A549 (cell line): Measurements from ENCODE around the gene CBX4. TPM values are rescaled to one million over a fixed set of nuclear protein-coding genes. Genes with fewer than 3 reads are reported as not detected.

ENCODE experiments used
- ATAC-seq, 2 experiments: fragments of 200-7000 bp in 1 of 2; fragments of >200 bp in 1 of 2; cut with Nextera tagmentation in 1 of 2; cut with Tn5 transposase in 1 of 2; 3 replicates each; pipeline versions ENCODE4 v1.8.0 to v1.9.1; 2018 to 2020; ENCODE audit warnings: mild to moderate bottlenecking in 1 of 2, moderate library complexity in 1 of 2
- CTCF ChIA-PET: fragments of 300-600 bp; sonication (Branson Sonifier 250); formaldehyde crosslinking; extraction: SDS; loops from one replicate; lab custom pipeline; 2021; ENCODE audit warnings: antibody characterized with exemption, inconsistent platforms; lab: Yijun Ruan, JAX
- POLR2A ChIA-PET: fragments of 350-600 bp; formaldehyde crosslinking; extraction: SDS; loops from one replicate; lab custom pipeline; 2021; ENCODE audit warnings: antibody characterized with exemption, inconsistent platforms; lab: Yijun Ruan, JAX
- DNase-seq, 2 experiments: peaks; one replicate each; pipeline versions ENCODE4 v3.0.0 to v3.0.0-alpha.2; 2011 to 2016; ENCODE audit warnings: low read depth in 1 of 2, low spot score in 1 of 2
- FAIRE-seq: peaks from 2 replicates; lab custom pipeline; 2011; peaks lifted over from hg19 to GRCh38; lab: Jason Lieb, UNC
- H3K27ac ChIP-seq, 2 experiments: fragments of >200 bp; sonication (Bioruptor Twin); formaldehyde crosslinking; 3 replicates each; pipeline ENCODE4 v1.5.1; 2016 to 2017
- H3K4me1 ChIP-seq: fragments of >200 bp; sonication (Bioruptor Twin); formaldehyde crosslinking; 3 replicates; pipeline ENCODE4 v1.6.1; 2016
- H3K4me2 ChIP-seq: fragments of >200 bp; sonication (Bioruptor Twin); formaldehyde crosslinking; 3 replicates; pipeline ENCODE4 v1.6.1; 2016
- H3K4me3 ChIP-seq: fragments of >200 bp; sonication (Bioruptor Twin); formaldehyde crosslinking; 3 replicates; pipeline ENCODE4 v1.5.1; 2016
- H3K9me3 ChIP-seq: fragments of >200 bp; sonication (Bioruptor Twin); formaldehyde crosslinking; 3 replicates; pipeline ENCODE4 v1.6.1; 2016
- ATOH8 ChIP-seq: fragments of 250-450 bp; sonication (Bioruptor Pico); IDR thresholded peaks from 2 replicates; pipeline ENCODE4 v1.5.0; 2020; ENCODE audit warnings: low read depth, mild to moderate bottlenecking, moderate library complexity
- CBX2 ChIP-seq: fragments of 200-600 bp; sonication (generic); IDR thresholded peaks from 2 replicates; pipeline ENCODE4 v1.6.1; 2016; ENCODE audit warnings: low read depth, mild to moderate bottlenecking, borderline replicate concordance
- CHD2 ChIP-seq: fragments of 150-350 bp; IDR thresholded peaks from 2 replicates; pipeline ENCODE4 v1.6.1; 2014; ENCODE audit warnings: low read length; ENCODE audit not compliant: partially characterized antibody
- CHD4 ChIP-seq: fragments of 200-600 bp; sonication (generic); IDR thresholded peaks from 2 replicates; pipeline ENCODE4 v1.6.1; 2016; ENCODE audit warnings: antibody characterized with exemption, mild to moderate bottlenecking, borderline replicate concordance
- ELK1 ChIP-seq: fragments of 150-350 bp; IDR thresholded peaks from 2 replicates; pipeline ENCODE4 v1.6.1; 2014; ENCODE audit warnings: low read depth, mild to moderate bottlenecking, low read length
- EP300 ChIP-seq, 2 experiments: fragments of >200 bp; sonication (Bioruptor Twin); formaldehyde crosslinking; IDR thresholded peaks; 2 replicates in 1 of 2; 3 replicates in 1 of 2; pipeline ENCODE4 v1.6.1; 2016 to 2017
- FOXS1 ChIP-seq: fragments of 250-450 bp; sonication (Bioruptor Pico); IDR thresholded peaks from 2 replicates; pipeline ENCODE4 v1.5.0; 2020; ENCODE audit warnings: mild to moderate bottlenecking, moderate library complexity
- HDAC2 ChIP-seq: fragments of 200-600 bp; sonication (generic); IDR thresholded peaks from 2 replicates; pipeline ENCODE4 v1.6.1; 2016
- HOXB13 ChIP-seq: fragments of 250-450 bp; sonication (Bioruptor Pico); IDR thresholded peaks from 2 replicates; pipeline ENCODE4 v1.5.0; 2020; ENCODE audit warnings: low read depth, mild to moderate bottlenecking, moderate library complexity
- JUN ChIP-seq, 2 experiments: fragments of >200 bp; sonication (Bioruptor Twin); formaldehyde crosslinking; IDR thresholded peaks; 2 replicates in 1 of 2; 3 replicates in 1 of 2; pipeline ENCODE4 v1.6.1; 2016 to 2017
- KDM5A ChIP-seq: fragments of 200-600 bp; sonication (generic); IDR thresholded peaks from 2 replicates; pipeline ENCODE4 v1.6.1; 2016; ENCODE audit warnings: antibody characterized with exemption, mild to moderate bottlenecking
- MAZ ChIP-seq: fragments of 150-350 bp; IDR thresholded peaks from 2 replicates; pipeline ENCODE4 v1.6.1; 2014; ENCODE audit warnings: antibody characterized with exemption, low read depth, low read length, borderline replicate concordance
- POLR2AphosphoS2 ChIP-seq: conservative IDR thresholded peaks from 2 replicates; pipeline ENCODE4 v1.6.1; 2012; ENCODE audit warnings: low read length, improper control_type of control experiment, inconsistent platforms
- RAD21 ChIP-seq, 2 experiments: fragments of >200 bp in 1 of 2; sonication (Bioruptor Twin) in 1 of 2; formaldehyde crosslinking in 1 of 2; IDR thresholded peaks in 1 of 2; conservative IDR thresholded peaks in 1 of 2; 2 replicates in 1 of 2; 3 replicates in 1 of 2; pipeline ENCODE4 v1.6.1; 2012 to 2018; ENCODE audit warnings: inconsistent platforms in 1 of 2
- RCOR1 ChIP-seq: fragments of 150-350 bp; IDR thresholded peaks from 2 replicates; pipeline ENCODE4 v1.6.1; 2014; ENCODE audit warnings: antibody characterized with exemption, low read length, low read depth
- REST ChIP-seq: fragments of 200-600 bp; sonication (generic); IDR thresholded peaks from 2 replicates; pipeline ENCODE4 v1.6.1; 2016; ENCODE audit warnings: antibody characterized with exemption, mild to moderate bottlenecking, moderate library complexity
- RFX5 ChIP-seq: fragments of 450-650 bp; IDR thresholded peaks from 2 replicates; pipeline ENCODE4 v1.7.1; 2014; ENCODE audit warnings: antibody characterized with exemption, mild to moderate bottlenecking, moderate library complexity
- RNF2 ChIP-seq: fragments of 200-600 bp; sonication (generic); IDR thresholded peaks from 2 replicates; pipeline ENCODE4 v1.6.1; 2016; ENCODE audit warnings: low read depth, mild to moderate bottlenecking, antibody characterized with exemption, moderate library complexity, borderline replicate concordance
- TP53 ChIP-seq: fragments of 250-450 bp; sonication (Bioruptor Pico); IDR thresholded peaks from 2 replicates; pipeline ENCODE4 v1.5.0; 2021; ENCODE audit warnings: mild to moderate bottlenecking, moderate library complexity
- USF2 ChIP-seq: fragments of 450-650 bp; IDR thresholded peaks from 2 replicates; pipeline ENCODE4 v1.6.1; 2014; ENCODE audit warnings: antibody characterized with exemption
- ZC3H11A ChIP-seq: fragments of 450-650 bp; IDR thresholded peaks from 2 replicates; pipeline ENCODE4 v1.6.1; 2014; ENCODE audit warnings: antibody characterized with exemption, mild to moderate bottlenecking
- WGBS: methylation state at CpG from one replicate; pipeline ENCODE4 v1.1.6; 2017; ENCODE audit errors: missing lambda C conversion rate; 5-methylcytosine and 5-hydroxymethylcytosine counted together
- polyA plus RNA-seq, 4 experiments: library from polyadenylated mRNA; depleted of rRNA in 3 of 4; stranded (reverse); fragments of >200 nt; fragmentation: RNase III in 1 of 4; extraction: RNeasy Plus Mini Kit Qiagen cat#74134 plus additional on column Dnase treatment in 1 of 4; gene quantifications; 2 replicates in 3 of 4; 3 replicates in 1 of 4; pipeline ENCODE4 v1.2.3, GENCODE V29; 2011 to 2017

CBX4 gene
- polyA plus RNA-seq, 2 of the 4 experiments (the other 2 are of a cell fraction): 31.0 to 34.1 TPM

GRCh38 chr17:79795795-79796443, 43.3 kb downstream of the CBX4 start:
- DNase-seq (no peak), FAIRE-seq (no peak), ATAC-seq (no peak)
- POLR2A ChIA-PET: interaction anchor here (0.7 to 5.1 kb wide), 7 partner anchors 14 to 50 kb away, joined by 3 to 58 read pairs (median 15); partner anchors contain the start of gene CBX4
- H3K4me2 ChIP-seq: peak overlapping the region; percentile 84
- WGBS: 70% methylated on average over 8 of the region's 8 CpGs
- peaks cover 35% of the 10 kb centered on the region for H3K4me1 ChIP-seq
- peak overlapping the region; percentile 97 to 98 for H3K27ac ChIP-seq
- TF ChIP-seq USF2: no peak
- no peak for TF ChIP-seq ATOH8 (CRISPR knock-in tag)
- no peak for TF ChIP-seq POLR2AphosphoS2
- TF ChIP-seq RAD21 (conservative IDR thresholded peaks at IDR 0.05 in 1 of 2, IDR thresholded peaks at IDR 0.05 in 1 of 2): no peak
- no peaks in the 10 kb centered on the region for H3K9me3 ChIP-seq
- H3K4me3 ChIP-seq: peak overlapping the region; percentile 73
- CTCF ChIA-PET: interaction anchor here (1.2 to 39.8 kb wide), 7 partner anchors 18 to 196 kb away, joined by 3 to 1281 read pairs (median 9); partner anchors contain the start of genes CBX2 and CBX4

- Histone ChIP-seq H3K9me3 (no peaks in the 10 kb centered on the region), H3K4me3 (no peak overlapping the region)
- ATAC-seq (no peak), DNase-seq (no peak), FAIRE-seq (no peak)
- TF ChIP-seq HDAC2: no peak
- TF ChIP-seq ELK1: no peak
- TF ChIP-seq HOXB13 (CRISPR knock-in tag): no peak
- TF ChIP-seq REST: no peak
- TF ChIP-seq FOXS1 (CRISPR knock-in tag): no peak
- TF ChIP-seq JUN (IDR thresholded peaks at IDR 0.05): no peak
- no peak for TF ChIP-seq KDM5A
- TF ChIP-seq MAZ: no peak
- no peak for TF ChIP-seq CBX2
- no peak for TF ChIP-seq USF2
- TF ChIP-seq RCOR1: no peak
- no peak for TF ChIP-seq TP53
- TF ChIP-seq CHD4: no peak
- no peak for TF ChIP-seq RFX5
- no peak for TF ChIP-seq POLR2AphosphoS2
- TF ChIP-seq EP300 (IDR thresholded peaks at IDR 0.05): no peak
- no peak for TF ChIP-seq CHD2
- TF ChIP-seq ZC3H11A: no peak
- TF ChIP-seq RNF2: no peak
- TF ChIP-seq, all 56 proteins: peak for 0
- POLR2A ChIA-PET: interaction anchor here (0.9 to 5.1 kb wide), 4 partner anchors 15 to 199 kb away, joined by 3 to 58 read pairs (median 13); partner anchors contain the start of gene CBX4
- CTCF ChIA-PET: interaction anchor here (0.8 to 39.8 kb wide), 10 partner anchors 17 to 198 kb away, joined by 3 to 1281 read pairs (median 7); partner anchors contain the start of genes CBX2 and CBX4
- Histone ChIP-seq H3K27ac (peak overlapping the region in 1 of 2 experiments; percentile 97; a peak in 3 of 6 replicates), H3K4me2 (peak overlapping the region; percentile 88), H3K4me1 (peaks cover 39% of the 10 kb centered on the region)
- whole genome bisulfite sequencing: 91% methylated on average over 44 of the region's 47 CpGs
Measured at GRCh38 chr17:79794659-79795511, 44.4 kb downstream of the CBX4 start.
